NCI-H2196 (cell line): ENCODE data around the gene OR52M1.

Experiments used
- DNase-seq: peaks from one replicate; lab custom pipeline; 2025; ENCODE audit not compliant: unreplicated experiment; lab: John Stamatoyannopoulos, UW

The OR52M1 gene

GRCh38 chr11:4565371-4565770 is 20.4 kb downstream of the OR52M1 start:
- no peak for DNase-seq

- no peak for DNase-seq
Measured at GRCh38 chr11:4569075-4569474, 24.1 kb downstream of the OR52M1 start.

GRCh38 chr11:4576880-4577279 is 31.9 kb downstream of the OR52M1 start:
- no peak for DNase-seq

- no peak for DNase-seq
Measured at GRCh38 chr11:4577761-4578160, 32.8 kb downstream of the OR52M1 start.

GRCh38 chr11:4578624-4579023 is 33.6 kb downstream of the OR52M1 start:
- no peak for DNase-seq

GRCh38 chr11:4580124-4580523 is 35.1 kb downstream of the OR52M1 start:
- DNase-seq = no peak

GRCh38 chr11:4581443-4581842 is 36.5 kb downstream of the OR52M1 start, which contains the start of gene OR52I2:
Gene OR52I2 (plus strand): TSS chr11:4581743.
- no peak for DNase-seq

- no peak for DNase-seq
Measured at GRCh38 chr11:4589017-4589416, 44.0 kb downstream of the OR52M1 start.

GRCh38 chr11:4593739-4594138 is 48.7 kb downstream of the OR52M1 start, which contains the start of gene OR52I1:
Gene OR52I1 (plus strand): TSS chr11:4594039. CDS start chr11:4594039, 0 bp downstream.
- DNase-seq = no peak
